Type B pancreatic cell (in vitro differentiated cells): Measurements from ENCODE around the gene CCDC70. TPM values are rescaled to one million over a fixed set of nuclear protein-coding genes. Genes with fewer than 3 reads are reported as not detected.
A peak's percentile ranks its signal among the peaks of the same experiment; 100 is the strongest.

Source experiments
- DNase-seq: peaks from one replicate; pipeline ENCODE4 v3.0.0; 2021; ENCODE audit warnings: mixed read lengths; ENCODE audit not compliant: unreplicated experiment; ENCODE audit errors: extremely low spot score
- H3K27ac Mint-ChIP-seq: 2 replicates; pipeline ENCODE4 v1.8.0; 2021; ENCODE audit warnings: mild to moderate bottlenecking, mixed read lengths
- H3K27me3 Mint-ChIP-seq: 2 replicates; pipeline ENCODE4 v1.8.0; 2021; ENCODE audit warnings: mixed read lengths
- H3K36me3 Mint-ChIP-seq: 2 replicates; pipeline ENCODE4 v1.8.0; 2021; ENCODE audit warnings: mixed read lengths
- H3K4me1 Mint-ChIP-seq: one replicate; pipeline ENCODE4 v1.8.0; 2021; ENCODE audit warnings: mixed read lengths; ENCODE audit not compliant: unreplicated experiment
- H3K4me3 Mint-ChIP-seq: 2 replicates; pipeline ENCODE4 v1.8.0; 2021; ENCODE audit warnings: mild to moderate bottlenecking, mixed read lengths
- H3K9me3 Mint-ChIP-seq: 2 replicates; pipeline ENCODE4 v1.8.0; 2021; ENCODE audit warnings: mixed read lengths
- total RNA-seq: library from RNA; stranded (reverse); gene quantifications from 2 replicates; pipeline ENCODE4 v1.2.1, GENCODE V29; 2021; ENCODE audit warnings: low replicate concordance
- TF ChIP-seq, protein P1 (sequence below): fragments of 200-600 bp; sonication (generic); conservative IDR thresholded peaks from 2 replicates; pipeline ENCODE4 v1.5.0; 2021; ENCODE audit warnings: antibody characterized with exemption, mild to moderate bottlenecking

The CCDC70 gene
- total RNA-seq, 1 donor from 2014 or later: not detected

- H3K27me3 Mint-ChIP-seq: no peaks in the 10 kb centered on the region
- H3K4me1 Mint-ChIP-seq: peaks cover 15% of the 10 kb centered on the region
- DNase-seq: no peak
- no peaks in the 10 kb centered on the region for H3K9me3 Mint-ChIP-seq
- no peak overlapping the region for H3K27ac Mint-ChIP-seq
- no peaks in the 10 kb centered on the region for H3K36me3 Mint-ChIP-seq
- H3K4me3 Mint-ChIP-seq: peak overlapping the region; percentile 1
- TF ChIP-seq, protein P1, sequence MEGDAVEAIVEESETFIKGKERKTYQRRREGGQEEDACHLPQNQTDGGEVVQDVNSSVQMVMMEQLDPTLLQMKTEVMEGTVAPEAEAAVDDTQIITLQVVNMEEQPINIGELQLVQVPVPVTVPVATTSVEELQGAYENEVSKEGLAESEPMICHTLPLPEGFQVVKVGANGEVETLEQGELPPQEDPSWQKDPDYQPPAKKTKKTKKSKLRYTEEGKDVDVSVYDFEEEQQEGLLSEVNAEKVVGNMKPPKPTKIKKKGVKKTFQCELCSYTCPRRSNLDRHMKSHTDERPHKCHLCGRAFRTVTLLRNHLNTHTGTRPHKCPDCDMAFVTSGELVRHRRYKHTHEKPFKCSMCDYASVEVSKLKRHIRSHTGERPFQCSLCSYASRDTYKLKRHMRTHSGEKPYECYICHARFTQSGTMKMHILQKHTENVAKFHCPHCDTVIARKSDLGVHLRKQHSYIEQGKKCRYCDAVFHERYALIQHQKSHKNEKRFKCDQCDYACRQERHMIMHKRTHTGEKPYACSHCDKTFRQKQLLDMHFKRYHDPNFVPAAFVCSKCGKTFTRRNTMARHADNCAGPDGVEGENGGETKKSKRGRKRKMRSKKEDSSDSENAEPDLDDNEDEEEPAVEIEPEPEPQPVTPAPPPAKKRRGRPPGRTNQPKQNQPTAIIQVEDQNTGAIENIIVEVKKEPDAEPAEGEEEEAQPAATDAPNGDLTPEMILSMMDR: no peak
These were observed 50.3 kb downstream of the CCDC70 start for GRCh38 chr13:51912091-51912490.

GRCh38 chr13:51912511-51913225, 50.9 kb downstream of the CCDC70 start:
- H3K27me3 Mint-ChIP-seq: no peaks in the 10 kb centered on the region
- TF ChIP-seq, protein P1: no peak
- H3K27ac Mint-ChIP-seq: no peak overlapping the region
- no peak overlapping the region for H3K4me3 Mint-ChIP-seq
- DNase-seq: no peak
- H3K4me1 Mint-ChIP-seq: peaks cover 15% of the 10 kb centered on the region
- no peaks in the 10 kb centered on the region for H3K36me3 Mint-ChIP-seq
- no peaks in the 10 kb centered on the region for H3K9me3 Mint-ChIP-seq

DNA sequence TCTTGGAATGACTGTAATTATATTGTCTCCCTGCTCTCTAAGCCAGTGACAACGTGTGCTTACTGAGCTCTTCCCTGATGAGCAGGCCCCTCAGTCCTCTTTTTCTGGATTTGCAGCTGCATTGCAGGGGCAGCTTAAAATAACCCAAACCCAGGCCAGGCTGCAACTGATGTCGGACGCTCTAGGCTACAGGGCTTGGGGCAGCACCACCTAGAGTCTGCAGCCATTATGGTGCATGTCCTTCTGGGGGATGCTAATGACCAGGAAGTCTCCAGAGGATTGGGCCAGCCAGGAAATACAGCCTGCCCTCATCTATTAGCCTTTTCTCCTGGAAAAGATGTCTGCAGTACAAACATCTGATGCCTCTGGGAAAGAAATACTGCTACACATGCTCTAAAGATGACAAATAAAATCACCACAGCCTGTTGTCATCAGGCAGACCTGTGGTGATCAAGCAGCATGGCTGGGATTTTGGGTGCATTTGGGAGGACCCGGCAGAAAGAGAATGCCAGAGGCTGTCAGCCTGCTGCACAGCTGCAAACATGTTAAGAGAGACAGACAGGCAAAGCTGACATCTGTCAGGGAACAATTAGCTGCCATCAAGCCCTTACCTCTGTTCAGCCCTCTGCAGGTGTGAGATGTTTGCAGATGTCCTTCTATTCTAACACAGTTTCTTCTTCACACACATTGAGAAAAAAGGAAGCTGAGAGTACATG, 51.8 kb downstream of the CCDC70 start:
- no peaks in the 10 kb centered on the region for H3K27me3 Mint-ChIP-seq
- TF ChIP-seq, protein P1: peak; percentile 34
- no peak overlapping the region for H3K27ac Mint-ChIP-seq
- H3K9me3 Mint-ChIP-seq: no peaks in the 10 kb centered on the region
- no peak for DNase-seq
- H3K4me1 Mint-ChIP-seq: peaks cover 15% of the 10 kb centered on the region
- no peak overlapping the region for H3K4me3 Mint-ChIP-seq
- H3K36me3 Mint-ChIP-seq: no peaks in the 10 kb centered on the region

- H3K36me3 Mint-ChIP-seq: no peaks in the 10 kb centered on the region
- no peak overlapping the region for H3K4me3 Mint-ChIP-seq
- peaks cover 15% of the 10 kb centered on the region for H3K4me1 Mint-ChIP-seq
- no peak for DNase-seq
- H3K9me3 Mint-ChIP-seq: no peaks in the 10 kb centered on the region
- TF ChIP-seq, protein P1: no peak
- H3K27me3 Mint-ChIP-seq: no peaks in the 10 kb centered on the region
- H3K27ac Mint-ChIP-seq: no peak overlapping the region
These were observed 52.3 kb downstream of the CCDC70 start for GRCh38 chr13:51914137-51914493.

Other genes with a start within 250 kb of the CCDC70 start
- 10.1 and 11.3 TPM in 2 replicates for gene DHRS12, start 57.8 kb upstream of the CCDC70 start, total RNA-seq
- 0.07 and 0.63 TPM in 2 replicates for gene TMEM272, start 16.8 kb upstream of the CCDC70 start, total RNA-seq
- gene ATP7B, start 149.5 kb downstream of the CCDC70 start, total RNA-seq: 24.0 and 27.7 TPM in 2 replicates
- gene ALG11, start 150.4 kb downstream of the CCDC70 start, total RNA-seq: 40.9 and 45.5 TPM in 2 replicates
- 15.5 and 18.7 TPM in 2 replicates for gene UTP14C, start 162.7 kb downstream of the CCDC70 start, total RNA-seq